Karpas-422 (cell line): ENCODE data around the gene TOGARAM2. TPM values are rescaled to one million over a fixed set of nuclear protein-coding genes. Genes with fewer than 3 reads are reported as not detected.

Source experiments
- DNase-seq: peaks from one replicate; pipeline ENCODE4 v3.0.0-alpha.2; 2015
- H2AFZ ChIP-seq: fragments of 200-600 bp; sonication (generic); 2 replicates; pipeline ENCODE4 v1.6.1; 2014; ENCODE audit warnings: antibody characterized with exemption, low read length, mixed read lengths
- H3K27ac ChIP-seq: fragments of 200-600 bp; sonication (generic); 2 replicates; pipeline ENCODE4 v1.5.1; 2014; ENCODE audit warnings: mild to moderate bottlenecking, low read length, moderate library complexity
- H3K27me3 ChIP-seq: fragments of 200-600 bp; sonication (generic); 2 replicates; pipeline ENCODE4 v1.6.1; 2014; ENCODE audit warnings: low read length, mixed read lengths
- H3K36me3 ChIP-seq: fragments of 200-600 bp; sonication (generic); 2 replicates; pipeline ENCODE4 v1.6.1; 2014; ENCODE audit warnings: low read length, mixed read lengths; ENCODE audit not compliant: insufficient read depth
- H3K4me1 ChIP-seq: fragments of 200-600 bp; sonication (generic); 2 replicates; pipeline ENCODE4 v1.6.1; 2014; ENCODE audit warnings: mild to moderate bottlenecking, low read length, mixed read lengths
- H3K4me2 ChIP-seq: fragments of 200-600 bp; sonication (generic); 2 replicates; pipeline ENCODE4 v1.6.1; 2014; ENCODE audit warnings: low read length, low read depth, mild to moderate bottlenecking; ENCODE audit not compliant: poor library complexity, severe bottlenecking
- H3K4me3 ChIP-seq: fragments of 200-600 bp; sonication (generic); 2 replicates; pipeline ENCODE4 v1.5.1; 2014; ENCODE audit warnings: mild to moderate bottlenecking, antibody characterized with exemption, low read length, mixed read lengths
- H3K79me2 ChIP-seq: fragments of 200-600 bp; sonication (generic); 2 replicates; pipeline ENCODE4 v1.6.1; 2014; ENCODE audit warnings: mild to moderate bottlenecking, low read length, mixed read lengths
- H3K9ac ChIP-seq: fragments of 200-600 bp; sonication (generic); 2 replicates; pipeline ENCODE4 v1.6.0; 2014; ENCODE audit warnings: low read length
- H3K9me2 ChIP-seq: fragments of 200-600 bp; sonication (generic), shearing (Covaris generic); replicated peaks from 2 replicates; pipeline ENCODE4 v1.6.0; 2014; ENCODE audit warnings: mild to moderate bottlenecking, low read length, moderate library complexity; ENCODE audit not compliant: insufficient read depth
- H3K9me3 ChIP-seq: fragments of 300-700, 200-600 bp; sonication (generic); 2 replicates; pipeline ENCODE4 v1.6.1; 2014; ENCODE audit warnings: low read length, mixed read lengths
- H4K20me1 ChIP-seq: fragments of 200-600 bp; sonication (generic); 2 replicates; pipeline ENCODE4 v1.6.1; 2014; ENCODE audit warnings: mild to moderate bottlenecking, antibody characterized with exemption, low read length, low read depth; ENCODE audit not compliant: insufficient read depth
- total RNA-seq: library from RNA; depleted of rRNA; stranded (reverse); fragments of >200 nt; shearing (Covaris generic); gene quantifications from 2 replicates; pipeline ENCODE4 v1.2.3, GENCODE V29; 2014; ENCODE audit warnings: low replicate concordance

Gene TOGARAM2
- total RNA-seq, 1 experiment from 2014 or later: not detected

DNA sequence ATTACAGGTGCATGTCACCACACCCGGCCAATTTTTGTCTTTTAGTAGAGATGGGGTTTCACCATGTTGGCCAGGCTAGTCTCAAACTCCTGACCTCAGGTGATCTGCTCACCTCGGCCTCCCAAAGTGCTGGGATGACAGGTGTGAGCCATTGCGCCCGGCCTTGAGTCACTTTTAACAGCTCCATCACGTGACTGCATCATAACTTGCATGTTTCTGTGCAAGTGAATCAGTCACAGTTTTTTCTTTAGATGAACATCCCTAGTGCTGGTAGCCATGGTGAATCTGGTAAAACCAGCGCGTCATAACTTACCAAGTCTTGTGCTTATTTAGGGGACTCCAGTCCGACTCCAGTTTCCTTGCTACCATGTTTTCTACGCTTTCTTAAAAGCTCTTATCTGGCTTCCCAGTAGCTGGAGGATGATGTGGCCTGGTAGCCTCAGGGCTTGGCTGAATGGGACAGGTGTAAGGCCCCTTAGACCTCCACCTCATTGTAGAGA lies 60.1 kb downstream of the TOGARAM2 start:
- Histone ChIP-seq H3K4me2 (no peak overlapping the region), H4K20me1 (0 out of 2 replicates have a peak, but pooled peaks cover 4% of the 10 kb centered on the region), H3K4me3 (no peak overlapping the region), H3K27me3 (no peaks in the 10 kb centered on the region), H3K9me3 (no peaks in the 10 kb centered on the region), H3K9me2 (no peaks in the 10 kb centered on the region), H3K79me2 (no peaks in the 10 kb centered on the region), H3K9ac (no peak overlapping the region), H2AFZ (no peak overlapping the region), H3K4me1 (no peaks in the 10 kb centered on the region), H3K36me3 (no peaks in the 10 kb centered on the region), H3K27ac (no peak overlapping the region)
- DNase-seq: no peak

DNA sequence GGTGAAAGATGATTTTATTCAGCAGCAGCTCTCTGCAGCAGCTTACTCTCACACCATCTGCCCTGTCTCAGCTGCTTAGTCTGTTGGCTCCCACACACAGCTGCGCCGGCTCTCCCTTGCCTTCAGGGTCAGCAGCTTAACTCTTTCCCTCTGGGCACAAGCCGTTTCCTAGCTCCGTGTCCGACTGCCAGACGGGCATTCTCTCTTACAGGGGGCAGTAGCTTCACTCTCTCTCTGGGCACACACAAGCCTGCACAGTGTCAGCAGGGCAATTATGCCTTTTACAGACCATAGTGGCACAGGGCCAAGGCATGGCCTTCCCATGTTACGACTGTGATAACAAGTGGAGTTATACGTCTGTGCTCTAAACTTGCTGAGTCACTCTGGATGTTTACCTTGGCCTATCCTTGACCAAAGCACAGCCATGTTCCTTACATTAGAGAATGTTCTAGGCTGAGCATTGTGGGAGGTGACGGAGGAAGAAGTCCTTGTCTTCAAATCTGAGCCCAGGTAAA lies 61.5 kb downstream of the TOGARAM2 start:
- Histone ChIP-seq H3K9me3 (no peaks in the 10 kb centered on the region), H4K20me1 (0 out of 2 replicates have a peak, but pooled peaks cover 4% of the 10 kb centered on the region), H3K4me2 (no peak overlapping the region), H3K27me3 (no peaks in the 10 kb centered on the region), H3K79me2 (no peaks in the 10 kb centered on the region), H3K4me3 (no peak overlapping the region), H3K9me2 (no peaks in the 10 kb centered on the region), H3K9ac (no peak overlapping the region), H3K36me3 (no peaks in the 10 kb centered on the region), H2AFZ (no peak overlapping the region), H3K4me1 (no peaks in the 10 kb centered on the region), H3K27ac (no peak overlapping the region)
- DNase-seq: no peak

DNA sequence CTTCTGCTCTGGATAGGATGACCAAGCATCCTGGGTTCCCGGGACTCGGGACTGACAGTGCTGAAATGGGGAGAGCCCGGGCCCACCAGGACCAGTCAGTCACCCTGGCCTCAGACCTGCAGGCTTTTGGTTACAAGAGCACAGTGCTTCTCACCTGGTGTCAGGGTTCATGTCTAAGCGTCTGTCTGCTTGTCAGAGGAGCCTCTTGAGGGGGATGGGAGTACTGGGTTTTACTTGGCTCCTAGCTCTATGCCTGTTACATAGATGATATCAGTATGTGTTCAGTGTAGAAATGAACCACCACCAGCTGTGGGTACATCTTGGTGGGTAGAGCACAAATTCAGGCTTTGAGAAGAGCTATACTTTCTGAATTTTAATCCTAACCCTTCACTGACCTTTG lies 63.4 kb downstream of the TOGARAM2 start:
- H3K4me3 ChIP-seq: no peak overlapping the region
- H3K9ac ChIP-seq: no peak overlapping the region
- no peak overlapping the region for H2AFZ ChIP-seq
- no peaks in the 10 kb centered on the region for H3K27me3 ChIP-seq
- H3K79me2 ChIP-seq: no peaks in the 10 kb centered on the region
- 0 out of 2 replicates have a peak, but pooled peaks cover 4% of the 10 kb centered on the region for H4K20me1 ChIP-seq
- no peaks in the 10 kb centered on the region for H3K4me1 ChIP-seq
- no peak for DNase-seq
- H3K4me2 ChIP-seq: no peak overlapping the region
- H3K9me3 ChIP-seq: no peaks in the 10 kb centered on the region
- no peak overlapping the region for H3K27ac ChIP-seq
- no peaks in the 10 kb centered on the region for H3K36me3 ChIP-seq
- no peaks in the 10 kb centered on the region for H3K9me2 ChIP-seq

DNA sequence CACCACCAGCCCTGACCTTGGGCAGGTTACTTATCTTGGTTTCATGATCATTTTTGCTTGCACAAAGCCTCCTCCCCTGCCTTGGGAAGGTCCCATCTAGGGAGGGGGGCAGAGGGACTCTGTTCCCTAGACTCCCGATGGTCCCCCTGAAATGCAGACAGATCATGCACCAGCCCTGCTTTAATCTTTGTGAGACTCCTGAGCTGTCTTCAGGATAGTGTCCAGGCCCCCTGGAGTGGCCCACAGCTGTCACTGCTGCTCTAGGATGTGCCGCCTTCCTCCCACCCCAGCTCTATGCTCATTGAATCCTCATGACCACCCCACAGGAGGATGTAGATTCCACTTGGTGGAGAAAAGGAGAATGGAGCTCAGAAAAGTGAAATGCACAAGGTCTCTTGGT lies 65.2 kb downstream of the TOGARAM2 start:
- Histone ChIP-seq H3K79me2 (no peaks in the 10 kb centered on the region), H3K4me1 (no peaks in the 10 kb centered on the region), H4K20me1 (0 out of 2 replicates have a peak, but pooled peaks cover 4% of the 10 kb centered on the region), H3K4me3 (no peak overlapping the region), H3K9ac (no peak overlapping the region), H2AFZ (no peak overlapping the region), H3K36me3 (no peaks in the 10 kb centered on the region), H3K27ac (no peak overlapping the region), H3K9me3 (no peaks in the 10 kb centered on the region), H3K9me2 (no peaks in the 10 kb centered on the region), H3K27me3 (no peaks in the 10 kb centered on the region), H3K4me2 (no peak overlapping the region)
- no peak for DNase-seq

DNA sequence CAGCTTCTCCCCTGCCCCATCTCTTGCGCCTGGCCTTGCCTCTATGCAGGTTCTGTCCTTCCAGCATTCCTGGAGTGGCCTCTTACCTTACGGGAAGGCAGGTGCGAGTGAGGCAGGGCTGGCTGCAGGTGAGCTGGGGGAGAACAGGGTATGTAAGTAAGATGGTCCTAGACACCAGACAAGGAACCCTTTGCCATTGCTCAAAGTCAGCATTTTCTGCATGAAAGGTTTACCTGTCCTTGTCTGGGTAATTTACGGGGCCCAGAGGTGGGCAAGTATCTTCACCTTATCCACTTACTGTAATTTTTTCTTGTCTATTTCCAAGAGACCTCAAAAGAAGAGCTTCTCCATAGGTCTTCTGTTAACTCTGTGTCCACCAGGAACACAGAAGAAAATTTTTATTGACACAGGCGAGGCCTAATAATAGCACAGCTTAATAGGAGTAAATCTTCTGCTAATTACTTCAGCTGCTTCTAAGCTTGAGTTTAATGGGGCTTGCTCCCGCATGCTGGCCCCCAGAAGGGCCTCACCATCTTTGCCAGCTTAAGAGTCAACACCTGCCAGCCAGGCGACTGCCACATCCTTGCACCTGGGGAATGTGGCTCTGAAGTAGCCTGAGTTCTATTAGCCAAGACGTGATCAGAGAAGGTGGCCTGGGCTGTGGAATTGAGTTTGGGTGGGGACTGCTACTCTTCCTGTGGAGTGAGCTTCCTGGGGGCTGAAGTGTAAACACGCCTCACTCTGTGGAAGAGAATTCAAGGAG lies 66.2 kb downstream of the TOGARAM2 start:
- Histone ChIP-seq H3K79me2 (no peaks in the 10 kb centered on the region), H3K9me3 (no peaks in the 10 kb centered on the region), H3K4me2 (no peak overlapping the region), H3K27me3 (no peaks in the 10 kb centered on the region), H3K4me1 (no peaks in the 10 kb centered on the region), H3K9ac (no peak overlapping the region), H3K36me3 (no peaks in the 10 kb centered on the region), H3K9me2 (no peaks in the 10 kb centered on the region), H3K27ac (no peak overlapping the region), H2AFZ (no peak overlapping the region), H3K4me3 (no peak overlapping the region), H4K20me1 (0 out of 2 replicates have a peak, but pooled peaks cover 4% of the 10 kb centered on the region)
- no peak for DNase-seq

DNA sequence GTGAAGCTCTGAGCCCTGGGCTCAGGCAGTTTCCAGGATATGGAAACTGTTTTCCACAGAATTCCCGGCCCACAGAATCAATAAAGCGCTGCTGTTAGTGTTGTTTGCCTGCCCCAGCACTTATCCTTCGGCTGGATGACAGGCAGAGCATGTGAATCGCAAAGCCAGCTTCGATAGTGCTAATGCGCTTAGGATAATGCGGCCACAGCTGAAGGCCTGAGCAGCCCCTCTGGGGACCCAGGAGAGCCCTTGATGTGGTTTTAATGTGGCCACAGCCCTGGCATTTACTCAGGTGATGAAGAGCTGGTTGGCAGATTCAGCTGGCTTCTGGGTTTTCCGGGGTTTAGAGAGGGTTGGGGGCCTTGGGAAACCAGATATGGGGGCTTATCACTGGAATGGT lies 69.5 kb downstream of the TOGARAM2 start:
- no peak for DNase-seq
- Histone ChIP-seq H3K4me2 (no peak overlapping the region), H3K27ac (no peak overlapping the region), H3K4me1 (no peaks in the 10 kb centered on the region), H3K36me3 (no peaks in the 10 kb centered on the region), H3K79me2 (no peaks in the 10 kb centered on the region), H2AFZ (no peak overlapping the region), H3K9ac (no peak overlapping the region), H4K20me1 (no peaks in the 10 kb centered on the region), H3K27me3 (no peaks in the 10 kb centered on the region), H3K9me2 (no peaks in the 10 kb centered on the region), H3K4me3 (no peak overlapping the region), H3K9me3 (no peaks in the 10 kb centered on the region)

DNA sequence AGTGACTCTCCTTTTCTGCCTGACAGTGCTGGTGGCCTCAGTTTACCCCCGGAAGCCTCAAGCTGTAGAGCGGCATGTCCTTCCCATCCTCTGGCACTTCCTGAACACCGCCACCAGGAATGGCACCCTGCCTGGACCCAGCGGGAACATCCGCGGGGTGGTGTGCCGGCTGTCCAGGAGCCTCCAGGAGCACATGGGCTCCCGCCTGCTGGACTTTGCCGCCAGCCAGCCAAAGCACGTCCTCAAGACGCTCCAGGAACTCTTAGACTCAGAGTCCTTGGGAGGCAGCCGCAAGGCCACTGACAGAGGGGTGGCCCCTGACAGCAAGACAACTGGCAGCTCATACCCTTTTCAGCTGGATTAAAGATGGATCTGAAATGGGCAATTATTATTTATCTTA lies 70.6 kb downstream of the TOGARAM2 start:
- Histone ChIP-seq H3K9ac (no peak overlapping the region), H3K9me3 (no peaks in the 10 kb centered on the region), H3K36me3 (no peaks in the 10 kb centered on the region), H2AFZ (no peak overlapping the region), H3K4me2 (no peak overlapping the region), H3K9me2 (no peaks in the 10 kb centered on the region), H3K4me3 (no peak overlapping the region), H3K27me3 (no peaks in the 10 kb centered on the region), H3K4me1 (no peaks in the 10 kb centered on the region), H4K20me1 (no peaks in the 10 kb centered on the region), H3K27ac (no peak overlapping the region), H3K79me2 (no peaks in the 10 kb centered on the region)
- DNase-seq: no peak

DNA sequence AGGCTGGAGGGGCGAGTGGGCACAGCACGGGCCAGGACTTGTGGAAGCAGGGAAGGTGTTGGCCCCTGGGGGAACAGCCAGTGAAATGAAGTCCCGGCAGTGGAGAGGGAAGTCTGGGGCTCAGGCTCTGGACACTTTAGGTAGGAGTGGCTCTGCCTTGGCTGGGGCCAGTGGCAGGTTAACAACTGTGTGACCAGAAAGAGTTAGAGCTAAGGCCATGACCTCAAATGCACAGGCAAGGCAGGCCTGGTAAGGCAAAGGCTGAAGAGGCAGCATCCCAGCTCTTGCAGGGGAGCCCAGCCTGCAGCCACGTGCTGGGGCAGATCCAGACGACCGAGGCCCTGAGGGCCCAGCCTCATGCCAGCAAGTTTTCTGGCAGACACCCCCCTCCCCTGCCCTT lies 71.7 kb downstream of the TOGARAM2 start:
- H3K27ac ChIP-seq: no peak overlapping the region
- no peaks in the 10 kb centered on the region for H4K20me1 ChIP-seq
- H3K4me3 ChIP-seq: no peak overlapping the region
- H3K79me2 ChIP-seq: no peaks in the 10 kb centered on the region
- H3K9me3 ChIP-seq: no peaks in the 10 kb centered on the region
- H3K36me3 ChIP-seq: no peaks in the 10 kb centered on the region
- H3K4me2 ChIP-seq: no peak overlapping the region
- H3K27me3 ChIP-seq: no peaks in the 10 kb centered on the region
- no peaks in the 10 kb centered on the region for H3K9me2 ChIP-seq
- H2AFZ ChIP-seq: no peak overlapping the region
- DNase-seq: no peak
- H3K9ac ChIP-seq: no peak overlapping the region
- H3K4me1 ChIP-seq: no peaks in the 10 kb centered on the region
